GM23338 (cell line): ENCODE data around the gene ELN. TPM values are rescaled to one million over a fixed set of nuclear protein-coding genes. Genes with fewer than 3 reads are reported as not detected.

Source experiments
- ATAC-seq: fragments of 200-7000 bp; cut with Tn5 transposase; 3 replicates; pipeline ENCODE4 v1.9.1; 2020
- DNase-seq: peaks from one replicate; pipeline ENCODE4 v3.0.0-alpha.2; 2015; ENCODE audit warnings: low spot score
- H2AFZ ChIP-seq: fragments of 200-600 bp; sonication (generic); 2 replicates; pipeline ENCODE4 v1.8.0; 2016; ENCODE audit warnings: antibody characterized with exemption, mild to moderate bottlenecking, moderate library complexity
- H3F3A ChIP-seq: fragments of 200-600 bp; sonication (generic); replicated peaks from 2 replicates; pipeline ENCODE4 v1.8.0; 2017; ENCODE audit warnings: antibody characterized with exemption, mixed run types, low read depth
- H3K27ac ChIP-seq: fragments of 200-600 bp; sonication (generic); 2 replicates; pipeline ENCODE4 v1.6.1; 2016; ENCODE audit warnings: low read depth
- H3K27me3 ChIP-seq: fragments of 200-600 bp; sonication (generic); 2 replicates; pipeline ENCODE4 v1.8.0; 2016; ENCODE audit warnings: mild to moderate bottlenecking, mixed run types, moderate library complexity; ENCODE audit not compliant: insufficient read depth
- H3K36me3 ChIP-seq: fragments of 200-600 bp; sonication (generic); 2 replicates; pipeline ENCODE4 v1.8.0; 2016; ENCODE audit warnings: mild to moderate bottlenecking; ENCODE audit not compliant: insufficient read depth
- H3K4me1 ChIP-seq: fragments of 200-600 bp; sonication (generic); 2 replicates; pipeline ENCODE4 v1.8.0; 2016; ENCODE audit warnings: mild to moderate bottlenecking, moderate library complexity; ENCODE audit not compliant: insufficient read depth
- H3K4me2 ChIP-seq: fragments of 200-600 bp; sonication (generic); 2 replicates; pipeline ENCODE4 v1.7.1; 2017; ENCODE audit warnings: mixed run types
- H3K4me3 ChIP-seq: fragments of 200-600 bp; sonication (generic); 2 replicates; pipeline ENCODE4 v1.6.1; 2016; ENCODE audit warnings: mixed run types
- H3K79me2 ChIP-seq: fragments of 200-600 bp; sonication (generic); replicated peaks from 2 replicates; pipeline ENCODE4 v1.8.0; 2017; ENCODE audit warnings: mild to moderate bottlenecking; ENCODE audit not compliant: insufficient read depth
- H3K9me2 ChIP-seq: fragments of 200-600 bp; sonication (generic); 2 replicates; pipeline ENCODE4 v1.8.0; 2017; ENCODE audit not compliant: insufficient read depth
- H4K20me1 ChIP-seq: fragments of 200-600 bp; sonication (generic); replicated peaks from 2 replicates; pipeline ENCODE4 v1.8.0; 2017; ENCODE audit warnings: mild to moderate bottlenecking; ENCODE audit not compliant: insufficient read depth
- H3K27ac Mint-ChIP-seq: 2 replicates; pipeline ENCODE4 v1.8.0; 2020; ENCODE audit warnings: inconsistent platforms, mild to moderate bottlenecking, moderate library complexity, mixed read lengths
- H3K27me3 Mint-ChIP-seq: 3 replicates; pipeline ENCODE4 v1.8.0; 2022; ENCODE audit warnings: low read depth, mild to moderate bottlenecking, moderate library complexity, mixed read lengths, inconsistent platforms; ENCODE audit not compliant: insufficient read depth, poor library complexity
- H3K36me3 Mint-ChIP-seq: 3 replicates; pipeline ENCODE4 v1.8.0; 2021; ENCODE audit warnings: low read depth, mild to moderate bottlenecking, inconsistent platforms, moderate library complexity, mixed read lengths
- H3K4me1 Mint-ChIP-seq: 3 replicates; pipeline ENCODE4 v1.8.0; 2020; ENCODE audit warnings: mild to moderate bottlenecking, inconsistent platforms, mixed read lengths
- H3K4me3 Mint-ChIP-seq: 3 replicates; pipeline ENCODE4 v1.8.0; 2021; ENCODE audit warnings: moderate library complexity, mild to moderate bottlenecking, inconsistent platforms, mixed read lengths
- H3K9me3 Mint-ChIP-seq: 3 replicates; pipeline ENCODE4 v1.8.0; 2020; ENCODE audit warnings: moderate library complexity, mild to moderate bottlenecking, inconsistent platforms, mixed read lengths
- CREB1 ChIP-seq: fragments of 250-450 bp; sonication (Bioruptor Pico); IDR thresholded peaks from 2 replicates; pipeline ENCODE4 v1.5.0; 2020; ENCODE audit warnings: low read depth, mild to moderate bottlenecking, moderate library complexity
- EZH2 ChIP-seq: fragments of 200-600 bp; sonication (generic); IDR thresholded peaks from one replicate; pipeline ENCODE4 v1.8.0; 2017; ENCODE audit warnings: antibody characterized with exemption, mild to moderate bottlenecking, low read depth; ENCODE audit not compliant: unreplicated experiment
- EZH2phosphoT487 ChIP-seq: fragments of 200-600 bp; sonication (generic); IDR thresholded peaks from one replicate; pipeline ENCODE4 v1.8.1; 2018; ENCODE audit warnings: antibody characterized with exemption; ENCODE audit not compliant: unreplicated experiment
- JUNB ChIP-seq: IDR thresholded peaks from one replicate; pipeline ENCODE4 v1.6.1; 2016; ENCODE audit warnings: antibody characterized with exemption; ENCODE audit not compliant: unreplicated experiment
- NANOG ChIP-seq: IDR thresholded peaks from 2 replicates; pipeline ENCODE4 v1.6.1; 2016; ENCODE audit warnings: antibody characterized with exemption, borderline replicate concordance
- POLR2AphosphoS5 ChIP-seq: IDR thresholded peaks from 2 replicates; pipeline ENCODE4 v1.6.1; 2016; ENCODE audit warnings: antibody characterized with exemption, low read depth
- STAT1 ChIP-seq: IDR thresholded peaks from one replicate; pipeline ENCODE4 v1.6.1; 2016; ENCODE audit warnings: antibody characterized with exemption; ENCODE audit not compliant: unreplicated experiment
- ZNF114 ChIP-seq: fragments of 250-450 bp; sonication (Bioruptor Pico); IDR thresholded peaks from 2 replicates; pipeline ENCODE4 v1.5.0; 2020; ENCODE audit warnings: mild to moderate bottlenecking, moderate library complexity
- ZNF331 ChIP-seq: fragments of 250-450 bp; sonication (Bioruptor Pico); IDR thresholded peaks from 2 replicates; pipeline ENCODE4 v1.5.0; 2020; ENCODE audit warnings: low read depth, mild to moderate bottlenecking, moderate library complexity
- polyA plus RNA-seq: library from polyadenylated mRNA; unstranded; fragments of >200 nt; fragmentation: Nextera tagmentation; extraction: Ambion mirVana; gene quantifications from 2 replicates; pipeline ENCODE4 v1.2.1, GENCODE V29; 2016
- total RNA-seq: library from RNA; depleted of rRNA; stranded (reverse); fragments of >200 nt; shearing (Covaris generic); gene quantifications from 2 replicates; pipeline ENCODE4 v1.2.3, GENCODE V29; 2014
- TF ChIP-seq, protein P1 (sequence below), 2 experiments: fragments of 200-600 bp in 1 of 2; sonication (generic) in 1 of 2; conservative IDR thresholded peaks; 2 replicates each; pipeline versions ENCODE4 v1.5.1 to v1.6.1; 2016 to 2017; ENCODE audit warnings: antibody characterized with exemption in 2 of 2, low read depth in 2 of 2, mild to moderate bottlenecking in 2 of 2, moderate library complexity in 1 of 2
- TF ChIP-seq, protein P2 (sequence below): IDR thresholded peaks from one replicate; pipeline ENCODE4 v1.6.1; 2018; ENCODE audit warnings: antibody characterized with exemption; ENCODE audit not compliant: unreplicated experiment
- TF ChIP-seq, protein P3 (sequence below): IDR thresholded peaks from 2 replicates; pipeline ENCODE4 v1.6.1; 2016; ENCODE audit warnings: antibody characterized with exemption
- TF ChIP-seq, protein P4 (sequence below): fragments of 250-450 bp; sonication (Bioruptor Pico); IDR thresholded peaks from 2 replicates; pipeline ENCODE4 v1.5.0; 2020; ENCODE audit warnings: mild to moderate bottlenecking, moderate library complexity

Gene ELN
- total and polyA plus RNA-seq, 2 experiments from 2014 or later = 1.1 to 5.6 TPM

DNA sequence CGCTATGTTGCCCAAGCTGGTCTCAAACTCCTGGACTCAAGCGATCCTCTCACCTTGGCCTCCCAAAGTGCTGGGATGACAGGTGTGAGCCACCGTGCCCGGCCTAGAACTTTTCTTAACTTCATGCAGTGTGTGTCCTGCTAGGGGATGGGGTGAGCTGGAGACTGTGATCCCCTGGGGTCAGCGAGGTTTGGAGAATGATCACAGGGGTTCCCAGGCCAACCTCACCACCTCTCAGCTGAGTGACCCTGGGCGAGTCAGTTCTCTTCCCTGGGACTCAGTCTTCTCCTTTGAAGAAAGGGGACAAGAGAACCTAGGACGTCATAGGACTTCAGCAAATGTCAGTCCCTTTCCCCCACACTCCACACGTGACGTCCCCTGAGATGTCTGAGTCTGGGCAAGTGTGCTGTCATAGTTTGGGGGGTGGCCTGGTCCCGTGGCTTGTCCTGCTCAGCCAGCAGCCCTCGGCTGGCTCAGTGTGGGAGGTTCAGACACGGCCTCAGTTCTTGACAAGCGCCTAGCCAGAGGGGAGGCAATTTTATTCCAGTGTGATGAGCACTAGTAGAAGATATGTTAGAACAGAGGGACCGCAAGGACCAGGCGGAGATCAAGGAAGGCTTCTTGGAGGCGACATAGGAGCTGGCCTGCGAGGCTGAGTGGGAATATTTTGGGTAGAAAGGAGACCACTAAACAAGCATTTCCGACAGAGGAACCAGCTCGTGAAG, 43.3 kb upstream of the ELN start:
- Histone ChIP-seq H2AFZ (no peak overlapping the region), H3K4me2 (no peak overlapping the region), H3K4me1 (no peaks in the 10 kb centered on the region), H3K9me2 (no peaks in the 10 kb centered on the region), H3K27me3 (no peaks in the 10 kb centered on the region), H3K27ac (no peak overlapping the region), H4K20me1 (no peaks in the 10 kb centered on the region), H3K36me3 (no peaks in the 10 kb centered on the region), H3K79me2 (no peaks in the 10 kb centered on the region), H3F3A (no peaks in the 10 kb centered on the region), H3K4me3 (no peak overlapping the region)
- no peaks in the 10 kb centered on the region for H3K36me3 Mint-ChIP-seq
- ATAC-seq (no peak), DNase-seq (no peak)
- no peak overlapping the region for H3K4me3 Mint-ChIP-seq
- H3K27ac Mint-ChIP-seq = no peak overlapping the region
- TF ChIP-seq ZNF331 (no peak), CREB1 (no peak), EZH2phosphoT487 (no peak), STAT1 (no peak), NANOG (no peak), POLR2AphosphoS5 (no peak), ZNF114 (no peak), EZH2 (no peak), JUNB (no peak)
- TF ChIP-seq, protein P1, sequence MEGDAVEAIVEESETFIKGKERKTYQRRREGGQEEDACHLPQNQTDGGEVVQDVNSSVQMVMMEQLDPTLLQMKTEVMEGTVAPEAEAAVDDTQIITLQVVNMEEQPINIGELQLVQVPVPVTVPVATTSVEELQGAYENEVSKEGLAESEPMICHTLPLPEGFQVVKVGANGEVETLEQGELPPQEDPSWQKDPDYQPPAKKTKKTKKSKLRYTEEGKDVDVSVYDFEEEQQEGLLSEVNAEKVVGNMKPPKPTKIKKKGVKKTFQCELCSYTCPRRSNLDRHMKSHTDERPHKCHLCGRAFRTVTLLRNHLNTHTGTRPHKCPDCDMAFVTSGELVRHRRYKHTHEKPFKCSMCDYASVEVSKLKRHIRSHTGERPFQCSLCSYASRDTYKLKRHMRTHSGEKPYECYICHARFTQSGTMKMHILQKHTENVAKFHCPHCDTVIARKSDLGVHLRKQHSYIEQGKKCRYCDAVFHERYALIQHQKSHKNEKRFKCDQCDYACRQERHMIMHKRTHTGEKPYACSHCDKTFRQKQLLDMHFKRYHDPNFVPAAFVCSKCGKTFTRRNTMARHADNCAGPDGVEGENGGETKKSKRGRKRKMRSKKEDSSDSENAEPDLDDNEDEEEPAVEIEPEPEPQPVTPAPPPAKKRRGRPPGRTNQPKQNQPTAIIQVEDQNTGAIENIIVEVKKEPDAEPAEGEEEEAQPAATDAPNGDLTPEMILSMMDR (conservative IDR thresholded peaks at IDR 0.05; ENCODE audit: low read depth in 2 of 2) = no peak
- TF ChIP-seq, protein P2, sequence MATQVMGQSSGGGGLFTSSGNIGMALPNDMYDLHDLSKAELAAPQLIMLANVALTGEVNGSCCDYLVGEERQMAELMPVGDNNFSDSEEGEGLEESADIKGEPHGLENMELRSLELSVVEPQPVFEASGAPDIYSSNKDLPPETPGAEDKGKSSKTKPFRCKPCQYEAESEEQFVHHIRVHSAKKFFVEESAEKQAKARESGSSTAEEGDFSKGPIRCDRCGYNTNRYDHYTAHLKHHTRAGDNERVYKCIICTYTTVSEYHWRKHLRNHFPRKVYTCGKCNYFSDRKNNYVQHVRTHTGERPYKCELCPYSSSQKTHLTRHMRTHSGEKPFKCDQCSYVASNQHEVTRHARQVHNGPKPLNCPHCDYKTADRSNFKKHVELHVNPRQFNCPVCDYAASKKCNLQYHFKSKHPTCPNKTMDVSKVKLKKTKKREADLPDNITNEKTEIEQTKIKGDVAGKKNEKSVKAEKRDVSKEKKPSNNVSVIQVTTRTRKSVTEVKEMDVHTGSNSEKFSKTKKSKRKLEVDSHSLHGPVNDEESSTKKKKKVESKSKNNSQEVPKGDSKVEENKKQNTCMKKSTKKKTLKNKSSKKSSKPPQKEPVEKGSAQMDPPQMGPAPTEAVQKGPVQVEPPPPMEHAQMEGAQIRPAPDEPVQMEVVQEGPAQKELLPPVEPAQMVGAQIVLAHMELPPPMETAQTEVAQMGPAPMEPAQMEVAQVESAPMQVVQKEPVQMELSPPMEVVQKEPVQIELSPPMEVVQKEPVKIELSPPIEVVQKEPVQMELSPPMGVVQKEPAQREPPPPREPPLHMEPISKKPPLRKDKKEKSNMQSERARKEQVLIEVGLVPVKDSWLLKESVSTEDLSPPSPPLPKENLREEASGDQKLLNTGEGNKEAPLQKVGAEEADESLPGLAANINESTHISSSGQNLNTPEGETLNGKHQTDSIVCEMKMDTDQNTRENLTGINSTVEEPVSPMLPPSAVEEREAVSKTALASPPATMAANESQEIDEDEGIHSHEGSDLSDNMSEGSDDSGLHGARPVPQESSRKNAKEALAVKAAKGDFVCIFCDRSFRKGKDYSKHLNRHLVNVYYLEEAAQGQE = no peak
- TF ChIP-seq, protein P3, sequence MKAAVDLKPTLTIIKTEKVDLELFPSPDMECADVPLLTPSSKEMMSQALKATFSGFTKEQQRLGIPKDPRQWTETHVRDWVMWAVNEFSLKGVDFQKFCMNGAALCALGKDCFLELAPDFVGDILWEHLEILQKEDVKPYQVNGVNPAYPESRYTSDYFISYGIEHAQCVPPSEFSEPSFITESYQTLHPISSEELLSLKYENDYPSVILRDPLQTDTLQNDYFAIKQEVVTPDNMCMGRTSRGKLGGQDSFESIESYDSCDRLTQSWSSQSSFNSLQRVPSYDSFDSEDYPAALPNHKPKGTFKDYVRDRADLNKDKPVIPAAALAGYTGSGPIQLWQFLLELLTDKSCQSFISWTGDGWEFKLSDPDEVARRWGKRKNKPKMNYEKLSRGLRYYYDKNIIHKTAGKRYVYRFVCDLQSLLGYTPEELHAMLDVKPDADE = no peak
- TF ChIP-seq, protein P4, sequence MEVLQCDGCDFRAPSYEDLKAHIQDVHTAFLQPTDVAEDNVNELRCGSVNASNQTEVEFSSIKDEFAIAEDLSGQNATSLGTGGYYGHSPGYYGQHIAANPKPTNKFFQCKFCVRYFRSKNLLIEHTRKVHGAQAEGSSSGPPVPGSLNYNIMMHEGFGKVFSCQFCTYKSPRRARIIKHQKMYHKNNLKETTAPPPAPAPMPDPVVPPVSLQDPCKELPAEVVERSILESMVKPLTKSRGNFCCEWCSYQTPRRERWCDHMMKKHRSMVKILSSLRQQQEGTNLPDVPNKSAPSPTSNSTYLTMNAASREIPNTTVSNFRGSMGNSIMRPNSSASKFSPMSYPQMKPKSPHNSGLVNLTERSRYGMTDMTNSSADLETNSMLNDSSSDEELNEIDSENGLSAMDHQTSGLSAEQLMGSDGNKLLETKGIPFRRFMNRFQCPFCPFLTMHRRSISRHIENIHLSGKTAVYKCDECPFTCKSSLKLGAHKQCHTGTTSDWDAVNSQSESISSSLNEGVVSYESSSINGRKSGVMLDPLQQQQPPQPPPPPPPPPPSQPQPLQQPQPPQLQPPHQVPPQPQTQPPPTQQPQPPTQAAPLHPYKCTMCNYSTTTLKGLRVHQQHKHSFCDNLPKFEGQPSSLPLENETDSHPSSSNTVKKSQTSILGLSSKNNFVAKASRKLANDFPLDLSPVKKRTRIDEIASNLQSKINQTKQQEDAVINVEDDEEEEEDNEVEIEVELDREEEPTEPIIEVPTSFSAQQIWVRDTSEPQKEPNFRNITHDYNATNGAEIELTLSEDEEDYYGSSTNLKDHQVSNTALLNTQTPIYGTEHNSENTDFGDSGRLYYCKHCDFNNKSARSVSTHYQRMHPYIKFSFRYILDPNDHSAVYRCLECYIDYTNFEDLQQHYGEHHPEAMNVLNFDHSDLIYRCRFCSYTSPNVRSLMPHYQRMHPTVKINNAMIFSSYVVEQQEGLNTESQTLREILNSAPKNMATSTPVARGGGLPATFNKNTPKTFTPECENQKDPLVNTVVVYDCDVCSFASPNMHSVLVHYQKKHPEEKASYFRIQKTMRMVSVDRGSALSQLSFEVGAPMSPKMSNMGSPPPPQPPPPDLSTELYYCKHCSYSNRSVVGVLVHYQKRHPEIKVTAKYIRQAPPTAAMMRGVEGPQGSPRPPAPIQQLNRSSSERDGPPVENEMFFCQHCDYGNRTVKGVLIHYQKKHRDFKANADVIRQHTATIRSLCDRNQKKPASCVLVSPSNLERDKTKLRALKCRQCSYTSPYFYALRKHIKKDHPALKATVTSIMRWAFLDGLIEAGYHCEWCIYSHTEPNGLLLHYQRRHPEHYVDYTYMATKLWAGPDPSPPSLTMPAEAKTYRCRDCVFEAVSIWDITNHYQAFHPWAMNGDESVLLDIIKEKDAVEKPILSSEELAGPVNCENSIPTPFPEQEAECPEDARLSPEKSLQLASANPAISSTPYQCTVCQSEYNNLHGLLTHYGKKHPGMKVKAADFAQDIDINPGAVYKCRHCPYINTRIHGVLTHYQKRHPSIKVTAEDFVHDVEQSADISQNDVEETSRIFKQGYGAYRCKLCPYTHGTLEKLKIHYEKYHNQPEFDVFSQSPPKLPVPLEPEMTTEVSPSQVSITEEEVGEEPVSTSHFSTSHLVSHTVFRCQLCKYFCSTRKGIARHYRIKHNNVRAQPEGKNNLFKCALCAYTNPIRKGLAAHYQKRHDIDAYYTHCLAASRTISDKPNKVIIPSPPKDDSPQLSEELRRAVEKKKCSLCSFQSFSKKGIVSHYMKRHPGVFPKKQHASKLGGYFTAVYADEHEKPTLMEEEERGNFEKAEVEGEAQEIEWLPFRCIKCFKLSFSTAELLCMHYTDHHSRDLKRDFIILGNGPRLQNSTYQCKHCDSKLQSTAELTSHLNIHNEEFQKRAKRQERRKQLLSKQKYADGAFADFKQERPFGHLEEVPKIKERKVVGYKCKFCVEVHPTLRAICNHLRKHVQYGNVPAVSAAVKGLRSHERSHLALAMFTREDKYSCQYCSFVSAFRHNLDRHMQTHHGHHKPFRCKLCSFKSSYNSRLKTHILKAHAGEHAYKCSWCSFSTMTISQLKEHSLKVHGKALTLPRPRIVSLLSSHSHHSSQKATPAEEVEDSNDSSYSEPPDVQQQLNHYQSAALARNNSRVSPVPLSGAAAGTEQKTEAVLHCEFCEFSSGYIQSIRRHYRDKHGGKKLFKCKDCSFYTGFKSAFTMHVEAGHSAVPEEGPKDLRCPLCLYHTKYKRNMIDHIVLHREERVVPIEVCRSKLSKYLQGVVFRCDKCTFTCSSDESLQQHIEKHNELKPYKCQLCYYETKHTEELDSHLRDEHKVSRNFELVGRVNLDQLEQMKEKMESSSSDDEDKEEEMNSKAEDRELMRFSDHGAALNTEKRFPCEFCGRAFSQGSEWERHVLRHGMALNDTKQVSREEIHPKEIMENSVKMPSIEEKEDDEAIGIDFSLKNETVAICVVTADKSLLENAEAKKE (CRISPR knock-in tag) = no peak
- H3K4me1 Mint-ChIP-seq = no peaks in the 10 kb centered on the region; the same call in 2 of the 3 replicates
- H3K27me3 Mint-ChIP-seq = peaks cover 5% of the 10 kb centered on the region
- no peaks in the 10 kb centered on the region for H3K9me3 Mint-ChIP-seq
